NCI-H526 treated with DMSO at 0.1 percent for 48 hours (cell line): ENCODE results near the gene AQP12B.

Experiments
- DNase-seq: peaks from one replicate; lab custom pipeline; 2025; lab: John Stamatoyannopoulos, UW

The AQP12B gene

GRCh38 chr2:240632306-240632721 is 50.4 kb downstream of the AQP12B start:
- DNase-seq, result no peak

DNA sequence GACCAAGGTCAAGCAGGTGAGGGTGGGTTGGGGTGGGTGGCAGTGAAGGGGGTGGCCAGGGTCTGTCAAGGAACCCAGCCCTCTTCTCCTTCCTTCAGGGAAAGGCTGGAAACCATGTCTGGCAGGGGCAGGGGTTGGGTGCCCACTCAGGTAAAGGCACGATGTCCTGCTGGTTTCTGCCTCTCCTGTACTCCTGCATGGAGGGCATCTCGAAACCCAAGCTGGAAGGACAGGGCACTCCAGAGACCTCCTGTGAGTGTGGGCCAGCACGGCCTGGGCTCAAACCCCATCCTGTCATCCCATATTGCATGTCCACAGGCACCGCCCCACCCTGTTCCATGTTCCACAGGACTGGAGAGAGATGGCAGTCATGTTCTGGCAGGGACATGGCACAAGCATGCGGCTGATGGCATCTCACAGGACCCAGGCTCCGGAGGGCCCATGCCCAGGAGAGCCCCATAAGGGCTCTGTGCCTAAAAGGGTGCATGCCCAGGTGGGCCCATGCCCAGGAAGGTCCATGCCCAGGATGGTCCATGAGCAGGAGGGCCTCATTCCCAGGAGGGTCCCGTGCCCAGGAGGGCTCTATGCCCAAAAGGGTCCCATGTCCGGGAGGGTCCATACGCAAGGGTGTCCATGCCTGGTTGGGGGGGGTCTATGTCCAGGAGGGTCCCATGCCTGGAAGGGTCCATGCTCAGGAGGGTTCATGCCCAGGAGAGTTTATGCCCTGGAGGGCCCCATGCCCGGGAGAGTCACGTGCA is 51.0 kb downstream of the AQP12B start:
- DNase-seq, result no peak

- no peak for DNase-seq
These were observed 51.7 kb downstream of the AQP12B start for GRCh38 chr2:240630771-240631547.

- no peak for DNase-seq
These were observed 52.5 kb downstream of the AQP12B start for GRCh38 chr2:240629968-240630770.

DNA sequence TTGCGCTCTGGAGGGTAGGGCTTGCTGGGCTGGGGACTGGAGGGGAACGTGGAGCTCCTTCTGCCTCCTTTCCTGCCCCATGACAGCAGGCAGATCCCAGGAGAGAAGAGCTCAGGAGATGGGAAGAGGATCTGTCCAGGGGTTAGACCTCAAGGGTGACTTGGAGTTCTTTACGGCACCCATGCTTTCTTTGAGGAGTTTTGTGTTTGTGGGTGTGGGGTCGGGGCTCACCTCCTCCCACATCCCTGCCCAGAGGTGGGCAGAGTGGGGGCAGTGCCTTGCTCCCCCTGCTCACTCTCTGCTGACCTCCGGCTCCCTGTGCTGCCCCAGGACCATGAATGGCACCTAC is 53.1 kb downstream of the AQP12B start:
- DNase-seq, result no peak

GRCh38 chr2:240628808-240629618 is 53.7 kb downstream of the AQP12B start:
- DNase-seq, result no peak

DNA sequence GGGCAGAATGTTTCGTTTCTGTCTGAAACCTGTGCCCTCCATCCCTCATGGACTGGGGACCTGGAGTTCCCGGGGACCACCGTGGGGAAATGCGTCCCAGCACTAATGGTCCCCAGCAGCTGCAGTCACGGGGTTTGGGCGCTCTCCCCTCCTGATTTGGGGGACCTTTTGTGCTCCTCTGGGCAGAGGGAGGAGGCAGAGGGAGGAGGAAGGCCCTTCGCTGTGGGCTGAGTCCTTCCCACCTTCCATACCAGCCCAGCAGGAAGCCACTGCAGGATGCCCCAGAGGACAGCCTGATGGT is 54.2 kb downstream of the AQP12B start:
- DNase-seq, result no peak

- no peak for DNase-seq
These were observed 54.8 kb downstream of the AQP12B start for GRCh38 chr2:240627736-240628506.

- no peak for DNase-seq
These were observed 56.0 kb downstream of the AQP12B start for GRCh38 chr2:240626531-240627300.
